NCI-H524 treated with DMSO at 0.1 percent for 48 hours (cell line): ENCODE results near the gene ST6GALNAC6.
A peak's percentile ranks its signal among the peaks of the same experiment; 100 is the strongest.
"Not testable (repeated sequence)": the region's sequence is repeated elsewhere in the genome, so short reads cannot be mapped to it uniquely, and the experiment has no call there.

Experiments used
- DNase-seq: peaks from one replicate; lab custom pipeline; 2025; lab: John Stamatoyannopoulos, UW

The ST6GALNAC6 gene

GRCh38 chr9:127873223-127873691 is 26.1 kb downstream of the ST6GALNAC6 start:
- no peak for DNase-seq

GRCh38 chr9:127872369-127873222 is 26.8 kb downstream of the ST6GALNAC6 start:
- DNase-seq = no peak

GRCh38 chr9:127871531-127871930 is 27.9 kb downstream of the ST6GALNAC6 start:
- DNase-seq = no peak

- DNase-seq = no peak
Observed at GRCh38 chr9:127870887-127871286, 28.5 kb downstream of the ST6GALNAC6 start.

DNA sequence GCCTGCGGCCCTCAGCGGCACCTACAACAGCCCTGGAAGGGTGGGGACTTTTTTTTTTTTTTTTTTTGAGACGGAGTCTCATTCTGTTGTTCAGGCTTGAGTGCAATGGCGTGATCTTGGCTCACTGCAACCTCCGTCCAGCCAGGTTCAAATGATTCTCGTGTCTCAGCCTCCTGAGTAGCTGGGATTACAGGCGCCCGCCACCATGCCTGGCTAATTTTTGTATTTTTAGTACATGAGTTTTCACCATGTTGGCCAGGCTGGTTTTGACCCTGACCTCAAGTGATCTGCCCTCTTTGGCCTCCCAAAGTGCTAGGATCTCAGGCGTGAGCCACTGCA is 29.3 kb downstream of the ST6GALNAC6 start:
- DNase-seq = not testable (repeated sequence)

DNA sequence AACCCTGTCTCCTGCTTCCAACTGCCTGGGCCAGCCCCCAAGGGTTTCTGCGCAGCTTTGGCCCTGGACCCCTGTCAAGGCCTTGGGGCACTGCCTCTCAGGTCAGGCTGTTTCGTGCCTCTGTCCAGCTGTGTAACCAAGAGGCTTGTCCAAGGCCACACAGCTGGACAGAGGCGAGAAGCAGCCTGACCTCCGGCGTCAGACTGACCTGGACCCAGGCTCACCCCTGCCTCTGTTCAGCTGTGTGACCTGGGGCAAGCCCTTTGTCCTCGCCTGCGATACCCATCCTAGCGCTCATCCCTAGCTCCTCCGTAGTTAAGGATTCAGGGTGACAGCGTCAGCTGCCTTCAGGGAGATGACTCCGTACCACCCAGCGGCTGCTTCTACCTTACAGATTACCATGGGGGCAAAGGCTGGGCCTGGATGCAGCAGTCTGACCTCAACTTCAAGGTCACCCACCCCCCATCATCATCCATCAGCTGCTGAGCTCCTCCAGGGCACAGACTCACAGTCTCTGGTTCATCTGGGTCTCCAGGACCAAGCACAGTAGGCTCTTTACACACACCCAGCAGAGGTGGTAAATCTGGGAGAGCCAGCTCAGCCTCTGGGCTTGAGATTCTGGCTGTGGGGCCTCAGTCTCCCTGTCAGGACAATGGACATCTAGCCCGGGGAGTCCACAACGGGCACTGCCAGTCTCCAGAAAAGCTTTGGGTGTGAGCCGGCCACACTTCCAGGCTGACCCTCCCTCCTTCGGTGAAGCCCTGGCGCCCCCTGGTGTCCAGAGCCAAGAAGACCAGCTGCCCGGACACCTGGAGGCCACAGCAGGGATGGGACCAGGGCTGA is 29.9 kb downstream of the ST6GALNAC6 start:
- peak; percentile 17 for DNase-seq

DNA sequence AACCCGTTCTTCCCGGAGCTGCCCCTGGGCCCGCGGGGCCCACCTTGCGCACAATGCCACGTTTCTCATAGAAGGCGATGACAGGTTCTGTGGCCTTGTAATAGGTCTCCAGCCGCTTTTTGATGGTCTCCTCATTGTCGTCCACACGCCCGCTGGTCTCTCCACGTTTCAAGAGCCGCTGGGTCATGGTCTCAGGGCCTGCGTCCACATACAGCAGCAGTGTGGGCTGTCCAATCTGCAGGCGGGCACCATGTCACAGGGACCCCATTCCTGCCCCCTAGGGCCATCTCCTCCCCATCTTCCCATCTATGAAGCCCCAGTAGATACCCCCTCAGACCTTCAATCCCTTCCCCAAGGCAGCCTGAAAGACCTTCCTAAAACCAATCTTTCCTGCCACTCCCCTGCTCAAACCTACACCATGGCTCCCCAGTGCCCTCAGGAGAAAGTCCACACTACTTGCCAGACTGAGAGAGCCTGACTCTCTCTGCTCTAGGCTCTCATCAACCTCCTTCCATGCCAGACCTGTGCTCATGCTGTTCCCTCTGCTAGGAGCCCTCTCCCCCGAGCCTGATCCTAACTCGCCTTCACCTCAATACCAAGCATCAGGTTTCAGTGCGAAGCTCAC is 31.0 kb downstream of the ST6GALNAC6 start:
- DNase-seq = no peak

GRCh38 chr9:127867356-127868277 is 31.8 kb downstream of the ST6GALNAC6 start:
- no peak for DNase-seq

- no peak for DNase-seq
Observed at GRCh38 chr9:127866535-127866934, 32.9 kb downstream of the ST6GALNAC6 start.

GRCh38 chr9:127865645-127866464 is 33.5 kb downstream of the ST6GALNAC6 start:
- no peak for DNase-seq

- DNase-seq = peak; percentile 18
Observed at GRCh38 chr9:127863191-127863621, 36.2 kb downstream of the ST6GALNAC6 start.

- no peak for DNase-seq
Observed at GRCh38 chr9:127862075-127863011, 37.1 kb downstream of the ST6GALNAC6 start.

DNA sequence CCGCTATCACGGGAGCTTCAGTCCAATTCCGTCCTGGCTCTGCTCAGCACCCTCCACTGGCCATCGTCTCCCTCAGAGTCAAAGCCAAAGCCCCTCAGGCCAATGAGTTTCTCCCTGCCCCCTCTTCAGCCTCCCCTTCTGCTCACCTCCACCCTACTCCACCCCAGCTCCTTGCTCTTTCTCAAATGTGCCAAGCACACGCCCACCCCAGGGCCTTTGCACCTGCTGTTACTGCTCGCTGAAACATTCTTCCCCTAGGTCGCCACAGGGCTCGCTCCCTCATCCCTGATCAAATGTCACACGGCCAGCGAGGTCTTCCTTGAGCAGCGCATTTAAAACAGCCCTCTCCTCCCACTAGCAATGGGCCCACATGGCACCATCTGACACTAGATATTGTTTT is 38.6 kb downstream of the ST6GALNAC6 start:
- DNase-seq = no peak

- no peak for DNase-seq
Observed at GRCh38 chr9:127860260-127860659, 39.1 kb downstream of the ST6GALNAC6 start.

DNA sequence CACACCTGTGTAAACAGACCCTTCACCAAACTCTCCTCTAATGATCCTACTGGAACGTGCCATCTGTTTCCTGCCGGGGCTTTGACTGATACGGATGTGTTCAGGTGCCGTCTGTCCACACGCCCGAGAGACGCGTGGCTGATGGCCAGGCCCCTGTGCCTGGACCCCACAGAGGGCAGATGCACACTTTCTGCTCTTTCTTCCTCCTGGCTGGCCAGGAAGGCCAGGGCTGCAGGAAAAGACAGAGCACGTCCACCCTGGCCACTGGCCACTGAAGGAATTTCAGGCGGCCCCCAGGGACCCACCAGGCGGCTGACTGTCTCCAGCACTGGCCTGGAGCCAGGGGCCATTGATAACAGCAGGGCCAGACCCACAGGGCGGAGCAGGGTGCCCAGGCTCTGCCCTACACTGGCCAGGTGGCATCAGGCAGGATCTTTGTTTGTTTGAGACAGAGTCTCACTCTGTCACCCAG is 41.3 kb downstream of the ST6GALNAC6 start:
- DNase-seq = peak; percentile 91

DNA sequence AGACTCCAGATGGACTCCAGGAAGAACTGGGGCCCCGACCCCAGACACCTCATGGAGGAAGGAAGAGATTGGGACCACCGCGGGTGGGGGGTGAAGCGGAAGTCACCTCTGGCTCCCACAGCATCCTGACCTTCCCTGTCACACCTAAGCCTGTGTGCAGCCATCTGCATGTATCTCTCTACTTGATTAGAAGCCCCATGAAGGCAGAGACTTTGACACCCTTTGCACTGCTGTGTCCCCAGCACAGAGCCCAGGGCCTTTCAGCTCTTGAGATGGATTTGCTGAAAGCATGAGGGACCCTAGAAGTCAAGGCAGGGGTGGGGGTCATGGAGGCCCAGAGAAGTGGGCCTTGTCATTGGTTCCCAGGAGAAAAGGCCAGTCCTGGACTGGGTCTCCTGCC is 42.1 kb downstream of the ST6GALNAC6 start:
- DNase-seq = no peak

DNA sequence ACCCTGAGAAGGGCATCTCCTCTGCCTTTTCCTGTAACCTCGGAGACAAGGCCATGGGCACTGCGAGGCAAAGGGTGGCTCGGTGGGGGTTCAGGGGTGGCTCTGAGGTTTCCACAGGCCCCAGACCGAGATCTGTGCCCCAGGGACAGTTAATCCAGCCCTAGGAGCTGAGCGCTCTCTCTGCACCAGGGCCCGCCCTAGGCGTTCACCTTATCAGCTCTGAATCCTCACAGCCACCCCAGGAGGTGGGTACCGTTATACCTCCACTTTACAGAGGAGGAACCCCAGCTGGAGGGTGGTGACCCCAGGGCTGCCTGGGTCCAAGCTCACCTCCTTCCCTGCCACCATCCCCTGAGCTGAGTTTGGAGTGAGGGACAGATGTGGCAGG is 42.7 kb downstream of the ST6GALNAC6 start:
- no peak for DNase-seq

DNA sequence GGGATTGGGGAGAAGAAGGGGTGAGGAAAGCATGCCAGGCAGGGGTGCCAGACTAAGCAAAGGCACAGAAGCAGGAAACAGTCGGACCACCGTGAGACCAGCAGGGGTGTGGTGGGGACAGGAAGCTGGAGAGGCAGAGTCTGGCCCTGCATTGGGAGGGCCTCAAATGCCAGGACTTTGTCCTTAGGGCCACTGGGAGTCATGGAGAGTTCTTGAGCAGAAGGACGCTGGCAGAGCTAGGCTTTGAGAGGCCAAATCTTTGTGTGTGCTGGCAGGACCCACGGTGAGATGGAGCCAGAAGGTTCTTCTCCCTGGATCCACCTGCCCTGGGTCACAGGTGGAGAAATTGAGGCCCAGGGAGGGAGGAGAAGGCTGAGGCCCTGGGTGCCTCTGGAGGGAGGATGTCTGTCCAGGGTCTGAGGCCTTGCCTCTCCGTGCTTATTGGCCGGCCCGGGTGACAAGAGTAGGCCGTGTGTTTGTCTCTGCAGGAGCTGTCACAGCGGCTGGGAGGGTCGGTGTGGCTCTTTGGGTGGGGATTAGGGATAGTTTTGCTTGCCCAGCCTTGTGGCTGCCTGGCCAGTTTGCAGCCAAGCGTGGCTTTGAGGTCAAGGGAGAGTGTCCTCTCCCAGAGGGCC is 43.2 kb downstream of the ST6GALNAC6 start:
- no peak for DNase-seq

DNA sequence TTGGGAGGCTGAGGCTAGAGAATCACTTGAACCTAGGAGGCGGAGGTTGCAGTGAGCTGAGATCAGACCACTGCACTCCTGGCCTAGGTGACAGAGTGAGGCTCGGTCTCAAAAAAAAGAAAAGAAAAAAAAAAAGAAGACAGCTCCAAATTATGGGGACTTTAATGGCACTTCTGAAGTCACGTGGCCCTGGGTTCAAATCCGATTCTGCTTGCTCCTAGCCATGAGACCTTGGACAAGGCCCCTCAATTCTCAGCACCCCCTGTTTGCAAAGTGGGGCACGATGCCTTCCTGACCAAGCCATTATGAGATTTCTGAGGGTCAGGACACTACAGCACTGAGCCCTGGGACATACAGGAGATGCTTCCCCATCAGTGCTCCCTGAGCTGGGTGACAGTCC is 43.9 kb downstream of the ST6GALNAC6 start:
- DNase-seq = no peak
